HG02885 (cell line): ENCODE measurements around the gene GYPE.
A peak's percentile ranks its signal among the peaks of the same experiment; 100 is the strongest.
"Not testable (repeated sequence)": the region's sequence is repeated elsewhere in the genome, so short reads cannot be mapped to it uniquely, and the experiment has no call there.

ENCODE experiments used
- ATAC-seq: cut with Tn5 transposase; IDR thresholded peaks from one replicate; pipeline ENCODE4 v1.9.1; 2021; ENCODE audit warnings: mild to moderate bottlenecking; ENCODE audit not compliant: unreplicated experiment, poor library complexity

The GYPE gene

DNA sequence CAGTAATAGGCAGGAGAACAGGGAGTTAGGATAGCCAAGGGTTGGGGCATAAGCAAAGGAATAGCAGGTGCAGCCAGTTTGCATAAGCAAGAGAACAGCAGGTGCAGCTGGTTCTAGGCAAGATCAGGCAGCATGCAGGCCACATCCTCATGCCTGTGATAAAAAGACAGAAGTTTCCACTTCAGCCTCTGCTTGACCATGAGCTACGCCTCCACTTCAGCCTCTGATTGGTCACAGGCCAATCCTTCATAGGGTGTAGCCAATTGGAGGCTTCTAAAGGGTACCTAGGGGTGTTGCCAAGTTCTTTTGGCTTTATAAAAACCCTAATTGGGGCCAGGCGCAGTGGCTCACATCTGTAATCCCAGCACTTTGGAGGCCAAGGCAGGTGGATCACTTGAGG, 30.0 kb downstream of the GYPE start:
- peak; percentile 54 for ATAC-seq

DNA sequence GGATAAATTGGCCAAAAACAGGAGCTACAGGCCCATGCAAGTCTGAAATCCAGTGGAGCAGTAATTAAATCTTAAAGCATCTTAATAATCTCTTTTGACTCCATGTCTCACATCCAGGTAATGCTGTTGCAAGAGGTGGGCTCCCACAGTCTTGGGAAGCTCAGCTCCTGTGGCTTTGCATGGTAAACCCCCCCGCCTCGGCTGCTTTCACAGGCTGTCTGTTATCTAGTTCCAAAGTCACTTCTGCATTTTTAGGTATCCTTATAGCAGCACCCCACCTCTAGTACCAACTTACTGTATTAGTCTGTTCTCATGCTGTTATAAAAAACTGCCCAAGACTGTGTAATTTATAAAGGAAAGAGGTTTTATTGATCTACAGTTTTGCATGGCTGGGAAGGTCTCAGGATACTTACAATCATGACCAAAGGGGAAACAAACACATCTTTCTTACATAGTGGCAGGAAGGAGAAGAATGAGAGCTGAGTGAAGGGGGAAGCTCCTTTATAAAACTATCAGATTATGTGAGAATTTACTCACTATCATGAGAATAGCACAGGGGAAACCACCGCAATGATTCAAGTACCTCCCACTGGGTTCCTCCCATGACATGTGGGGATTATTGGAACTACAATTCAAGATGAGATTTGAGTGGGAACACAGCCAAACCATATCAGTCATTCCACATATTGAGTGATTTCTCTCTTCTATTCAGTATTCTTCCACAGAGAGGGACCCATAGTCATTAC, 34.7 kb downstream of the GYPE start:
- ATAC-seq: not testable (repeated sequence)

DNA sequence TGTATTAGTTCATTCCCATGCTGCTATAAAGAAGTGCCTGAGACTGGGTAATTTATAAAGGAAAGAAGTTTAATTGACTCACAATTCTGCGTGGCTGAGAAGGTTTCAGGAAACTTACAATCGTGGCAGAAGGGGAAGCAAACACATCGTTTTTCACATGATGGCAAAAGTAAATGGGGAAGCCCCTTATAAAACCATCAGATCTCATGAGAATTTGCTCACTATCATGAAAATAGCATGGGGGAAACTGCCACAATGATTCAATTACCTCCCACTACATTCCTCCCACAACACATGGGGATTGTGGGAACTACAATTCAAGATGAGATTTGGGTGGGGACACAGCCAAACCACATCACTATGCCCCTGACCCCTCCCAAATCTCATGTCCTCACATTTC, 35.4 kb downstream of the GYPE start:
- ATAC-seq: not testable (repeated sequence)

DNA sequence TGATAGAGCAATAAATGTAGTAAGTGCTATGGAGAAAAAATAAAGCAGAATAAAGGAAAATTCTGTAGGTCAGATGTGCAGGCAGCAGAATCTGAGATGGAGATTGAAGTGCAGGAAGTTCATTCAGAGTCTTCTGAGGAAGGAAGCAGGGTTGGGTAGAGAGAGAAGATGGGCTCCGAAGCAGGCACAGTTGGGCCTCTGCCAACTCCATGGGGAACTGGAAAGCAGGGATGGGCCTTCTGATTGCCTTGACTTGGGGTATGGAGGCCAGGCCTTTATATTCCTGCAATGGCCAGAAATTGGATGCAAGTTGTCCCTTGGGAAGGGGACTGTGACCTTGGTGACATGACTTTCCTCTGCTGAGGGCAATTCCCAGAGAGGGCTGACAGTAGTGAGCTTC, 42.6 kb downstream of the GYPE start:
- ATAC-seq: not testable (repeated sequence)

DNA sequence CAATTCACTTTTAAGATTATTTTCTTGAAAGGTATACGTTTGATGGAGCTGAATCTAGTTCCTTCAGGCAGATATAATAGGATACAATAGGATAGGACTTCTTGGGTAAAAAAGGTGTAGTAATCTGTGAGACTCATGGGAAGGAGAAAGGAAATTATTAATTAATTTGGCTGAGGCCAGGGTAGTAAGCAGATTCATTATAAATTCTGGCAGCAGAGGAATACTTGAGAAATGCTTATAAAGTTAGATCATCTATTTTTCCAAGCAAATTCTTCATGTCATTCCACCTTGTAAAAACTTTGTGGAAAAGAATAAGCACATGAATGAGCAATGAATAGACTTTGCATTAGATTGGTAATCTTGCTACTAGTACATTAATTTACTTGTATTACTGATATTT, 46.9 kb downstream of the GYPE start:
- ATAC-seq: no peak

DNA sequence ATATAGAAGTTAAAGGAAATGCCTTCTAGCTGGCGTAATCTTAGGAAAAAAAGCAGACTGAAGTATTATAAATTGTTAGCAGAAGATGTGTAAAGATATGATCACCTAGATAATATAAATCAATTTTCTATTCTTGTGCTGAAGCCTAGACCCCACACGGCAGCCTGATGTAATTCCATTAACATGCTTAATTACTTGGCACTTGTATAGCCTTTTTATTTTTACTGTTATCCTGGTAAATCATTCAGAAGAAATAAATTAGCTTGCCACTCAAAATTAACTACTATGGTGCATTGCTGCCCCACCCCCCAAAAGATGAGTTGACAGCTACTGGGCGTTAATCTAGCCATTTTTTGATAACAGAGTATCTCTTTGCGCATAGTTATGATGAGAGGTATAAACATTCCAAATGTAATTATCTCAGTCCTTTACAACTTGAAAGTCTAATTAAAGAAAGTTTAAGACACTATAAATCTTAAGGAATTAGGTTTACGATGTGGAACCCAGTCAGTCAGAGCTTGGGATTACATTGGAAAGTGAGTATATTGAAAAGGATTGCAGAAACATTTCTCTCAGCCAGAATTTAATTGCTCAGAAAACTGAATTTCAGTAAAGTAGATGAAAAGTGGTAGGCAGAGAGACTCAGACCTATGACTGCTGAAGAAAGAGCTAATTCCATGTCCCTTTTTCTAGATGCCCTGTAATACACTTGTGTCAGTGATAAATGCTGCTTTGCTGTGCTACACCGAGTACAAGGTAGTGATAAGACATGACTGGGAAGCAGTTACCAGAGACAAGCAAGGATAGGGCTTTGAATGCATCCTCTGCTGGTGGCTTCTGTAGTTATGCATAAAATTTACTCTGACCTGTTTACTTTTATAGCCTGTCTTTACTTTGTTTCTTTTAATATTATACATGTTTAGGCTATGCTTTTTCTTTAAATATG, 47.7 kb downstream of the GYPE start:
- not testable (repeated sequence) for ATAC-seq

DNA sequence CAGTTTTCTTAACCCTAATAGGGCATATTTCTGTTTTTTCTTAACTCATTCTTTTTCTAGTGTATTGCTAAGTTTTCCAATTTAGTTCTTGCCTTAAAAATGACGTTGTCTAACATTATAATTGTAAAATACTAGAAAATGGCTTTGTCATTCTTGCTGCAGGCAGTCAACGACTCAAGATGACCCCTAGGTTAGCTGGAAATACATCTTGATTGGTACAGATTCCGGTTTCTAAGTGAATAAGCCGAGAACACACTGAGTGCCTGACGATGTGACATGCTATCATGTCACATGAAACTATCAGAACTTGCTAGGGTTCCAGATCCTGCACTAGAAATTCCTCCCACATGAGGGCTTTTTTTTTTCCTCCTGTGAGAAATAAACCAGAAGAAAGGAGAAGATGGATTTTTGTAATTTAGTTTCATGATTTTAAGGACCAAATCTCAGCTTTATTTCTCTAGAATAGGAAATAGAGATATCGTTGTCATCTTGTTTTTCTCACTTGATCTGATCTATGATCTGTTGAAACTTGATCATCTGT, 49.3 kb downstream of the GYPE start:
- ATAC-seq: peak; percentile 75

DNA sequence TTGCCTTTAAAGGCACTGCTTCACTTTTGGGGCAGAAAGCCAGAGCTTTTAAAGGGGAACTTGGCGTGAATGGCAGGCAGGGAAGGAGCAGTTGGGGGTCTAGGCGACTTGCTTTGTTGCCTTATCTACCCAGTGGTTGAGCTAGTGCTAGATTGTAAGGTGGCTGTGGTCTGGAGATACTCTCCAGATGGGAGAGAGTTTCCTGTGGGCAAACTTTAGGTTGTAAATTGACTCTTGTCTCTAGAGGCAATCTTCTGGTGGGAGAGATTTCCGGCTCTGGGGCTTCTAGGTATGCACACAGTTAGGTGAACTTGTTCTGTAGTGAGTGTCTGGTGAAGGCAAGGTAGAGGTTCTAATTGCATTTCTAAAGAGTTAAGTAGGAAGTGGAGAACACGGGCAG, 50.7 kb downstream of the GYPE start:
- ATAC-seq: not testable (repeated sequence)

DNA sequence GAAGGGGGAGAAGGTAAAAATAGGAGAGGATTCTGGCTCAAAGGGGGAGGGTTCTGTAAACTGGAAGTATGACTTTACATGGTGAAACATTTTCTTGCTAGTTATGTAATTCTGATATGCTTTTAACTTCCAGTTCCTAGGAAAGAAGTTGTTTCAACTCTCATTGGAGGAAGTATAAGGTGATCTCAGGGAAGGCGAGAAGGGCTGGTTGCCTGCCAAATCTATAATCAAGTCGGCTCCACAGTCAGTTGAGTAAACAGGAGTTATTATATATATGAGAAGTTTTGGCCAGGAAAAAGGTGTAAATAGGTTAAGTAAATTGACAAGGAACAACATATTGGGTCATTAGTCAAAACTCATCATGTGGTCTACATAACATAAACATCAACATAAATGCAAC, 56.1 kb downstream of the GYPE start:
- not testable (repeated sequence) for ATAC-seq

DNA sequence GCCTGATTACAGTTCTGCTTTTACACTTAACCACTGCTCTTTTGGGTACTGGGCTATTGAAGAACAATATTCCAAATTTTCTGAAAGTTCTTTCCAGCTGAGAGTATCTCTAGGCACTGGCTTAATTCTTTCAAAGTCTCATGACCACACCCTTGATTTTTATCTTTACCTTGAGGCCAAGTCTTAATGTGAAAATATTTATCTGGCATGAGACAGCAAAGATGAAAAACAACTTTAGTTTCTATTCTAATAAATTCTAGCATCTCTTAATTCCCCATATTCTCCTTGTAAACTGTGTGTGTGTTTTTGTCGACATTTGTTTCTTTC, 61.9 kb downstream of the GYPE start:
- ATAC-seq: not testable (repeated sequence)

DNA sequence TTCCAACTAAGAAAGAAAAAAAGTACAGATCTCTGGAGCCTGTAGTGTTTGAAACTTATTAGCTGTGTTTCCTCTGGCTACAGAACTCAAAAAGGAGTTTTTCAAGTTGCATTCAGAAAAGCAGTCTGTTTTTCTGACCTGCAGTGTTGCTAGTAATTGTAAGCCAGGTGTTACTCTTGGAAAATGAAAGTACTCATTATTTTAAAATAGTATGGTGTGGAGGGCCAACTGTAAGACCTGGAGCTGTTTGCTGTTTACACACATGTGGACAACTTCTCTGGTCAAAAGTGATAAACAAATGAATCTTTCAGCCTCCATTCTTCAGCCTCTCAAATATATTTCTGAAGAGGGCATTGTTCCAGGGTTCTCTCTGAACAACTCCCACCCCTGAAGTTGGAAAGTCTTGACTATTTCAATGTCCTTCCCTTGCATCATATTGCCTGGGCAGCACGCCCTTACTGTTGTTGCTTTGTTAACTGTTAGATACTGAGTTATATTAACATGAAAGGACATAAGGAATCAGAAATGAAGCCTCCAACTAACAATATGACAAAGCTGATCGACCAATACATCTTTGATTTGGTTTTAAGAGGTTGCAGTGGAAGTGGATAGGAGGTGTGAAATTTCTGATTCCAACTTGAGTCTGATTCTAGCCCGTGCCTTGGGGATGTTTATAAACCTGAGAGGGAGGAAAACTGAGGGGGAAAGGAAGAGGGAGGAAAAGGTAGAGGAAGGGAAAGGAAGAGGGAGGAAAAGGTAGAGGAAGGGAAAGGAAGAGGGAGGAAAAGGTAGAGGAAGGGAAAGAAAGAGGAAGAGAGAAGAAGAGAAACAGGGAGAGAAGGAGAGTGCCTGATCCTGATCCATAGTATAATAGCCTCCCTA, 62.5 kb downstream of the GYPE start:
- not testable (repeated sequence) for ATAC-seq

DNA sequence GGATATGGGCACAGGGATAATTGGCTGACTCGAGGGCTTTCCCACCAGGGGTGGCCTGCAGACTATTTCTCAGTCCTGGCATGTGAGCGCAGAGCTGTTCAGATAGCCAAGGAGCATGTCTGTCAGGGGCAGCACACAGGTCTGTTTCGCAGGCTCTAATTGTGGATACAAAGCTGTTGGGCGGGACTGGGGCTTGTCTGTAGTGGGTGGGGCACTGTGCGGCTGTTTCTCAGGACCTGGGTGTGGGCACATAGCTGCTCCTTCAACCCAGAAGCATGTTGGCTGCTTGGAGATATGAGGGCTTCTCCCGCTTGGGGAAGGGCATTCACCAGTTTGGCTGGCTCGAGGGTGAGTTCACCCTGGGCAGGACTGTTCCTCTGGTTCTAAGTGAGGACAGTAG, 65.9 kb downstream of the GYPE start:
- not testable (repeated sequence) for ATAC-seq

DNA sequence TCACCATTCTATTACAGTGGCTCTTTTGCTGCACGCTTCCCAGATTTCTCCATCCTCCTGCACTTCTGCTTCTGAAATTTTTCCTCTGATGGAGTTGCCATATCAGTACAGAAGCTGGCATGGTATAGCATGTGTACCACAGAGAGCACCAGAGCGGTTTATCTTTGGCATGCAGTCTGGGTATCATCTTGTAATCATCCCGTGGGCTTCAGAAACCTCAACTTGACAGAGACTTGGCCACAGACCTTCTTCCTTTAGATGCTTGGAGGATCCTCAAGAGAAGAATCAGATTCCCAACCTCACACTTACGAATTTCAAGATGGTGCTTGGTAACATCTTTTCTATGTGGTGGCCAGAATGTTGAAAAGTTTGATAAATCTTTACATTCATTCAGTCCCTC, 71.2 kb downstream of the GYPE start:
- ATAC-seq: not testable (repeated sequence)

DNA sequence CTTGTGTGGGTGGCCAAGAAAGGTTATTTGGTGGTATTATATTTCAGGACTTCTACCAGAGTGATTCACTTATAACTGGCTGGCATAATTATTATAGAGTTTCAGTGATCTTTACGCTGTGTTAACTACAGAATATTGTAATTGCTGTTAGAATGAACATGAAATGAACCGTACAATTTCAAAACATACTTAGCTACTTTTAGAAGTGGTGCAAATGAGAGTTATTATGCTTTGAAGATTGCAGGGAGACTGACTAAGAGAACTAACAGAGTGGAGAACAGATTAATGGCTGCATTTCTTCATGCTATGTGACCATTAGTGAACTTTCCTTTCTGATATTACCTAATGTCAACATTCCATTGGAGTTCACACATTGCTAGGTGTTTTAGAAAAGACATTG, 71.7 kb downstream of the GYPE start:
- not testable (repeated sequence) for ATAC-seq

DNA sequence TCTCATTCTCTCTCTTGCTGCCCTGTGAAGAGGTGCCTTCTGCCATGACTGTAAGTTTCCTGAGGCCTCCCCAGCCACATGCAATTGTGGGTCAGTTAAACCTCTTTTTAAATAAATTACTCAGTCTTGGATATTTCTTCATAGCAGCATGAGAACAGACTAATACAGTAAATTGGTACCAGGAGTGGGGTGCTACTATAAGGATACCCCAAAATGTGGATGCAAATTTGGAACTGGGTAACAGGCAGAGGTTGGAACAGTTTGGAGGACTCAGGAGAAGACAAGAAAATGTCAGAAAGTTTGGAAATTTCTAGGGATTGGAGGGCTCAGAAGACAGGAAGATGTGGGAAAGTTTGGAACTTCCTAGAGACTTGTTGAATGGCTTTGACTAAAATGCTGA, 74.8 kb downstream of the GYPE start:
- not testable (repeated sequence) for ATAC-seq

DNA sequence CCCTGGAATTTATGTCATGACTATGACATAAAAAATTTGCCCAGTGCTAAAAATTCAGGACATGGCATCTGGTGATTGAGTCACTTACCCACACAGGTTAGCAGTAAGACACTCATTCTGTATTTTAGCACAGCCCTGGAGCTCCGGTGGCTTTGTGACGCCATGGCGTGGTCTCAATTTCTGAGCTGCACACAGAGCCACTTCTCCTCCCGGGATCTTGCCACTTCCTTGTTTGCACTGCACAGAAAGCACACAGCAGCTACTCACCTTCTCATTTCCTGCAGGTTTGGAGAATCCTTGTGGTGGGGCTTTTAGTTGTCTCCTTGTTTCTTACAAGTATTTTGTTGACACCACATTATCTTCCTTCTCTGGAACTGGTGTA, 76.1 kb downstream of the GYPE start:
- ATAC-seq: not testable (repeated sequence)
